ENCODE measurements around the gene IKZF2. TPM values are rescaled to one million over a fixed set of nuclear protein-coding genes. Genes with fewer than 3 reads are reported as not detected.

IKZF2 gene
- total RNA-seq, 1 donor from 2014 or later = 12.0 TPM

DNA sequence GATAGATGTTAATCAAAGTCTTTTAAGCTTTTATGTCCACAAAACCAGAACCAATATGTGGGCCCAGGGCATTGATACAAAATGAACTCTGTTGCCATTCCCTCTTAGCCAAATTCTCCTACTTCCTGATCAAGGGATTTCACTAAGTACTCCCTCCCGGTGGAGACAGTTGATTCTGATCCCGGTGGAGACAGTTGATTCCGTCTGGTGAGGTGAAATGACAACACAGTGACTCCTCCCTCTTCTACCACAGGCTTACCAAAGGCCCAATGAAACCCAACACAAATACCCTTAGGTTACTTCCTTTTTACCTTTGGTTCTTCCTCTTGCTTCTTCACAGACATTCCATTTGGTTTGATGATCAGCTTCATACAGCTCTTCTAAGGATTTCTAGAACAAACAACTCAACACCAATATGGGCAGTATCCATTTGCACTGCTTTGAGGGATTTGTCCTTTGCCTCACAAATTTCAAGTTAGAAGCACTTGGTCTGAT, 153.8 kb downstream of the IKZF2 start:
- DNase-seq = no peak

DNA sequence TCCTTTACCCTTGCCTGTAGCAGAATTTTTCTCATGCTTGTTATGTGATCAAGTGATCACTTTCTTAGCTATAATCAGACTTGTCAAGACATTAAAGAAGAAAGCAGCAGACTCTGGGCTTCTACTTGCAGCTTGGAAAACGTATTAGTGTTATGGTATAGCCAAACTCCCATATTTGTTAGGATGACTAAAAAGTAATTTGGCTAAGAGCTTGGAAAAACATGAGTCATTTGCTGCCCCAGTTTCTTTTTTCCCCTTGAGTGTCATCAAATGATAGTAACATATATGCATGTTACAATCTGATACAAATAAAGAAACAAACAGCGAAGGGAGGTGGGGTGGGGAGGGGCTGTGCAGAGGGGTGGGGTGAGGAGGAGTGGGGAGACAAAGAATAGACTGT, 155.5 kb downstream of the IKZF2 start:
- no peak for DNase-seq

DNA sequence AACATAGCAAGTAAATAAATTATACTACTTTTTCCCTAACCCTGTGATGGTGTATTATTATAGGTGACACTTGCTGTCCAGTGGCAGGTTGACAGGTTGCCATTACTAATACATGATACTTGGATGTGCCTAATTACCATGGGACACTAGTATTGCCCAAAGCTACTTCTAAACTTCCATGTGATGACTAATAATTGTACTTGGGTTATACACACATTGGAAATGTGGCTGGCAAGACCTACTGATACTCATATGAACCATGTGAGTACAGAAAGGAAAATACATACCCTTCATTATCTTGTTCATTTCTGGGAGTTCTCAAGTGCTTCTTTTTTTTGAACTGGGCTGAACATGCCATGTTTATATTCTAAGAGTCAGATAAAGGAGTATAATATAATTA, 156.4 kb downstream of the IKZF2 start:
- no peak for DNase-seq

DNA sequence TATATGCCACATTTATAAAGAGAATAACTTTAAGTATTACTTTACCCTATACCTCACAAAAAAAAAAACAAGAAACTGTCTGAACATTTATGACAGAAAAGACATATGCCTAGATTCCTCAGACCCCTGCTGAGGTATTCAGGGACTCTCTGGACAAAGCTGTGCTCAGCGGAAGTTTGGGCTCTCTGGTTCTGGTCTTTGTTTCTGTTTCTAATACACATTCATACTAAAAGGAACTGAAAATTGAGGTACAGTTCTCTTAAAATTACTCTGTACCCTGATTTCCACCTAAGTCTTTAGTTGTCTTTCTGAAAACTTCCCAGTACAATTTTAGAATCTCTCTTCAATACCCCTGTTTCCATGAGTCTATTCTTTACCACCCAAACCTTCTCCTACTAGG, 160.3 kb downstream of the IKZF2 start:
- DNase-seq = no peak

DNA sequence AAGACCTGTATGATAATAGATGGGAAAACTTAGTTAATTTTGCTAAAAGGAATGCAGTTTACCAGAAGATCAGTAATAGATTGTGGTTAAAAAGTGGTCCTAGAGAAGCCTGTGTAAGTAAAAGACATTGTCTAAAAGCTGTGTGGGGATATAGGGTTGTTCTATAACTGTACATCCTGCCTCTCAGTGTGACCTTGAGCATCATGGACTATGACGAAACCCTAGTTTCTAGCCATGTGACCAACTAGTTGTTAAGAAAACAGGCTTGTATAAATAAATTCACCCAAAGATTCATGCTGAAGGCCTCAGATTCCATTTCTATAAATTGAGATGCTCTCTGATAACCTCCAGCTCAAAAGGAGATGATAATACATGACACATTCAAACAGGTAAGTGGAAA, 160.7 kb downstream of the IKZF2 start:
- no peak for DNase-seq

DNA sequence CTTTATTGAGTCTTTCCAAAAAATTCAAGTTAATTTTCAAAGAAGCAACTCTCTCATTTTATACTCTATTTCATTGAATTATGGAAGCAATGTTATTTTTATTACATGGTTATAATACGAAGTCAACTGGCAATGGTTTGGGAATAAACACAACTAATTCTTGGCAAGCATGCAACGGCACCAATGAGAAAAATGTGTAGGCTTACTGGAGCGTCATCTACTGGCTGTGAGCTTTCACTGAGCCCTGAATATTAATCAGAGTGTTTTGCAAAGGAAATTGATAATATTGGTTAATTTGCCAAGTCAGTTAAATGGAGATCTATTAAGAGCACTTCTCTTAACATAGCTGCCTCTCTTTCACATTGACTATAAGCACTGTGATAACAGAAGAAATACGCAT, 163.9 kb downstream of the IKZF2 start:
- DNase-seq = no peak

DNA sequence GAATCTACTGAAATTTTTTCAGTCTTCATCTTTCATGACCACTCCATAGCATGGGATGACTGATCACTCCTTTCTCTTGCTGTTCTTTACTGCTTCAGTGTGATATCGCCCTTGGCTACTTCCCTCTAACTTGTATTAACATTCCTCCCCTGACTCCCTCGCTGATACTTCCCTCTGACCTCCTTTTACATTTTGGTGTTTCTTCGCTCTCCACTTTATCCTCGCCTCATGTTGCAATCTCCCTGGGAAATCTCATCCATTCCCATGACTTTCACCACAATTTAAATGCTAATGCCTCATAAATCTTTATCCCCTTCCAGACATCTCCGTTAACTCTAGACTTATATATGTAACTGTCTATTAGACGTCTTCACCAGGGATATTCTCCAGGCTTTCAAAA, 167.3 kb downstream of the IKZF2 start:
- no peak for DNase-seq

DNA sequence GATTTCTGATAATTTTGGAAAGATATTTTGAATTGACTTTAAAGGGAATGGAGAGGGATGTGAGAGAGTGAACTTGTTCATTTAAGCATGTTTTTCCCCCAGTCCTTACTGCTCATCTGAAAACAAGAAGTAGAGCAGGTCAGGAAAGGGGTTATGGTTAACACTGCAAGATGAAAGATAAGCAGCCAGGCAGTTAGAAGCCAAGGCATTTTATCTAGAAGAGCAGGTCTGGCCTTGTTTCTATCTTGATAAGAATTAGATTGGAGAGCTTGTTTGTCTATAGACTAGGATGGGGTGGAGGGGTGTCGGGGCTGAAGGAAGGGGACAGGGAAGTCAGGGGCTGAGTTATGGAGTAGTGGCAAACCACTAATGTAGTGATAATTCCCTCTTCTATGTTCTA, 171.6 kb downstream of the IKZF2 start:
- no peak for DNase-seq

DNA sequence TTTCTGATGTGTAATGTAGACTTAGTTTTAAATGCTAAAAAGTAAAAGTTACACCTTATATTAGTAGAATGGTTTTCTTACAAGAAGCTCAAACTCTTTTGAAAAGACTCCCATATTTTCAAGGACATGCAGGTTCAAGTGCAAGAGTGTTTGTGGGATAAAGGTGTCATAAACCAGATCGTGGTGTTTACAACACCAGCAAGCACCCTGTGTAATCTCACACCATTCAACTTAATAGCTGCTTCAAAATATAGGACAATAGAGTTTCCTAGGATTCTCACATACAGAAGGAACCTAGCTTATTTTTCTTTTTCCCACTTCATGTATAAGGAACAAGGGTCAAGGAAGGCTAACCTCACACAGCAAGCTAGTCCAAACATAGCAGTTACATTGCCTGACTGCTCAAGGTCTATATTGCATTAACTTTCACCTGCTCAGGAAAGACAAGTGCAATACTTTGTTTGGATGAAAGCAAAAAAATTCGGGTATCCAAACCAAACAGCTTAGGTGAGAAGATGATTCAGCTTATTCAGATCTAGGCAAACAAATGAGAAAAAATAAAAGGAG, 172.3 kb downstream of the IKZF2 start:
- no peak for DNase-seq

DNA sequence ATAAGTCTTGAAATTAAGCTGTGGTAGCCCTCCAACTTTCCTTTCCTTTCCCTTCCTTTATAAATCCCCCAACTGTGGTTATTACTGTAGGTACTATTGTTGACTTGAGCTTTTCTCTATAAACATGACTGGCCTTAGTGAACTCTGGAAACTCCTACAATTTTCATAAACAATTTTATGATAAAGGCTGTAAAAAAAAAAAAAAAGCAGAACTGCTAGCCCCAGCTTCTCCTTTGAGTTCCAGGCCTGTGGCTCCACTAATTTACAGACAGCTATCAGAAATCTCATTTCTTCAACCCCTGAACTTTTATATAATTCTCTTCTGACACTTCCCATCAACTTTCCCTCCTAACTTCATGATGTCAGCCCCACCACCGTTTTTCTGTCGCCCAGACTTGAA, 174.3 kb downstream of the IKZF2 start:
- no peak for DNase-seq

DNA sequence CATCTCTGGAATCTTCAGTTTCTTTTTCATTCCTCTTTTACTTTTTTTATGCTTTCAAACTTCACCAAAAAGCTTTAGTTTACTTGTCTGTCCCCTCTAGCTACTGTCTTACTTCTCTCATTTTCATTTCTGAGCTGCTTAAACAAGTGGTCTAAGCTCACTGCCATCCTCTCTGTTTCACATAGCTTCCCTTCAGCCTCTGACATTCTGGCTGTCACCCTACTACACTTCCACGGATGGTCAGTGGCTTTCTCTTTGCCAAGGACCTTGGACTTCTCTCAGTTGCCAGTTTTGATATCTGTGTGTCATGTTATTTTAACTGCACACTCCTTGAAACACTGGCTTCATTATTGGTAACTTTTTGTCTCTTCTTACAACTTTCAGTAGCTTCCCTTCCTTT, 176.1 kb downstream of the IKZF2 start:
- no peak for DNase-seq

DNA sequence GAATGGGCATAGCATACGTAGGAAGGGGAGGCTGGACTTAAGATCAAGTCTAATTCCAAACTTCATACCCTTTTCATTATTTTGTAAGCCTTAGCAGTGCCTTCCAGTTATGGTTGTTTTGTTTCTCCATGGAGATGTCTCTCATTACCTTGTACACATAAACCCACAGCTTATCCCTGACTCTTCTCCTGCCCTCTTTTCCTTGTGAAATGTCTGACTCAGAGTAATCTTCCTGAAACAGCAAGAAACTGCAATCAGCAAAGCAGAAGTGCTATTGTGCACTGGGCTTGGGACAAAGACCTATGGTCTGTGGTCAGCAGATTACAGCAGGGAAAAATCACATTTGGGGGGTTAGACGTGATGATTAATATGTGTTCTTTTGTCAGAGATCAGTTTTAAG, 176.7 kb downstream of the IKZF2 start:
- DNase-seq = no peak

DNA sequence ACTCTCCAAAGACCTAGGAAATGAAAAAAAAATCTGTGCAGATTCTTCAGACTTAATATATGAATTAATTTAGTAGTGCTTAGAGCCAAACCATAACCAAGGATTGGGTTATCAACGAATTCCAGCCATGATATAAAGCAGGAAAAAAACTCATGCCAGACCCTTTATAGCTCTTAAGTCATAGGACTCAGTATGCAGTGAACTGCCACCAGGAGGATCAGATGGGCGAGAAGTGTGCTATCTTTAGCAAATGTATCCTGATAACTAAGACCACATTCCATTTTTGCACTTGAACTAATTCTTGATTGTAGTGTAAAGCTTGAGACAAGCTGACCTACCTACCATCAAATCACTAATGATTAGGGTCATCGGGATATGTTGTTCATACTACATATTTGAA, 178.1 kb downstream of the IKZF2 start:
- no peak for DNase-seq

DNA sequence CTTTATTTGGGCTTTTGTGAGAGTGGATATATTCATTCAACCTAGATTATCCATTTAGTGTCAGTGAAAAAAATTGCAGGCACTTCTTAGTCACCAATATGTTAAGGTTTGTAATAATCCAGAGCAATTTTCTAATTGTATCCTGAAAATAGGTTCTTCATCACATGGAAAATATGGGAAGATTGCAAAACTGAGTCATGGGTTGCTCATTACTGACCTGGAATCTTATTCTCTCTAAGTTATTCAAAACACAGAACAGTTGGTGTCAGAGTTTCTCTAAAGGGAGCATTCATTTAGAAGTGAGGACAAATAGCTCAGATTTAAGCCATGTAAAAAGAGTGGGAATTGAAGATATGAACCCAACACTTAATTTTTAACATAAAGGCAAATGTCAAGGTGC, 181.3 kb downstream of the IKZF2 start:
- DNase-seq = no peak

DNA sequence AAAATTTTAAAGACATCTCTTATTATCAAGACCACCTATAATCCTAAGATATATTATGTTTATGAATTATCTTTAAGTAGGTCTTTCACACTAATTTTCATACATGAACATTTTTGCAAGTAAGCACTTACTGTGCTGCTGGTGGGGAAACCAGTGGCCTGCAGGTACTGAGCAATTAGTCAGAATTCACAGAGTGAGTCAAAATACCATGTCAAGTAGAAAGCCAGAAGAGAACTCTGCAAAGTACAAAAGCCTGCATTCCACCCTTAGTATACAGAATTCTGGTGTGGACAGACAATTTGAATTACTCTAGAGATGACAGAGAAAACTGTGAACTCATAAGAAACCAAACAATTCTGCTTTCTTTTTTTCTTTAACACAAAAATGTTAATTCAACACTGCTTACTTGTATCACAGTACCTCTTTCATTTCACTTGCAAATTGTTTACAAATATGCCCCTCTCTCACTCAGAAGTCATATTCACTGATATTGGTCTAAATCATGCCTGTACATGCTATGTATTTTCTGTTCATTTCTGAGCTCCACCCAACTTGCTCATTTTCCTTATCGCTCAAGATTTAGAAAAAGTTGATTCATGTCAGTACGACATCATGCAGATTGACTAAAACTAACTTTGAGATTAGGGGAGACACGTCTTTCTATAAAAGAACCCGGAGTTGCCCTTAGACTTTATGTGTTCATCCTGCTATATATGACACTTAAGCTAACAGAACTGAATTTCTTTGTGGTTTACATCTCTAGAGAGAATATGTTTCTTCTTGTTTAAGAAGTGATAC, 182.9 kb downstream of the IKZF2 start:
- DNase-seq = no peak

DNA sequence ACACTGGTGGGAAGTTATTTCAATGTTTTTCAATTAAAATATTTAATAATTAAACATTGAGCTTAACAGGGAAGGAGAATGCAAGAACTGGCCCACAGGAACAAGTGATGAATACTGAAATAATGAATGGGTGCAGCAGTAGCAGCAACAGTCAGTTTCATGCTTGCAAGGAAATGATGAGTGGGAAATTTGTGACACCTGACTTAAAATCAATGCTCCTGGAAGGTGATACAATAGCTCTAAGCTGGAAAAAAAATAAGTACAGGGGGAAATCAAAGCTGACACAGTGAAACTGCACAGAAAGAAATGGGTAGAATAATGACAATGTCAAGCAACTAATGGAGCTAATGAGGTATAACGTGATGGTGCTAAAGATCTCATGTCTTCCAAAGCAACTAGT, 184.5 kb downstream of the IKZF2 start:
- DNase-seq = no peak

DNA sequence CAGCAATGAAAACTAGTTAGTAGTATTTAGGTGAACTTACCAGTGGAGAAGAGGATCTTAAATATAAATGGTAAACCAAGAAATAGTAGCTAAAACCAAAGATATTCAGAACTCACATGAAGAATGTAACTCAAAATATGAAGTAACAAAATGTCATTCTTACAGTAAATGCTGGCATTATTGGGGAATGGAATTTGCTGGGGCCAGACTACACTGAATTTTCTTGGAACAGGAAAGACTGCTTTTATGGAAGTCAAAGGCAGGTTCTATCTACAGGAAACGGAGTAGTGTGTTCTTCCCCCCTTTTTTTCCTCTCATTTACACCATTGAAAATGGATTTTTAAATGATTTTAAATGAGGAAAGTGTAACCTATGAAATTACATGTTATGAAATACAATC, 188.7 kb downstream of the IKZF2 start:
- no peak for DNase-seq

DNA sequence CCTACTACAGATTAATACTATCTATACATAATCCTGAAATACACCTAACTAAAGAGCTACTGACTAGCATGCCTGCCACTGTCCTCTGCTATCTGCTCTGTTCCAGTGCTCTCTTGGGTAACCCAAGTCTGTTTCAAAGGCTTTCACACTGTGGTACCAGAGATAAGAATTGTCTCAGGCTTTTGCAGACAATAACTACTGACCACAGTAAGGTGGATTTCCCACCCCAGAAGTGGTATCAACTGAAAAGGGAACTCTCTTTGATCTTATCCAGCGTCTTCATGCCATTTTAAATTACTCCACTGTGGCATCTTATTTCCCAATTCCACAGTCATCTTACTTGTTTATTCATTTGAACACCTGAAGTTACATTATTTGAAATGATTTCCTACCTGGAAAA, 190.2 kb downstream of the IKZF2 start:
- no peak for DNase-seq

DNA sequence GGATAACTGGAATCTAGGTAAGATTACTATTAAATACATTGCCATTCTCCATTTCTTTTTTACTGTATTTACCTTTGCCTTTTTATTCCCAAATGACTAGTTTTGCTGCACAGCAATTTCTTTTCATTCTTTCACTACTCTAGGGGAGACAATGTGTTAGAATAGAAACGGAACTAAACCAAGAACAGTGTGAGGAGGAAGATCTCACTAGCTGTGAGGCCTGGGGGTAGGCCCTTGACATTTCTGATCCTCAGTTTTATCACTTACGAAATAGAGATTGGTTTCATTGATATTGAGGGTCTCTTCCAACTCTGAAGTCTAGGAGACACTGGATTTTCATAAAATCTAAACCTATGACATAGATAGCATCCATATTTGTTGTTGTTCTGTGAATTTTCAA, 191.1 kb downstream of the IKZF2 start:
- DNase-seq = no peak

DNA sequence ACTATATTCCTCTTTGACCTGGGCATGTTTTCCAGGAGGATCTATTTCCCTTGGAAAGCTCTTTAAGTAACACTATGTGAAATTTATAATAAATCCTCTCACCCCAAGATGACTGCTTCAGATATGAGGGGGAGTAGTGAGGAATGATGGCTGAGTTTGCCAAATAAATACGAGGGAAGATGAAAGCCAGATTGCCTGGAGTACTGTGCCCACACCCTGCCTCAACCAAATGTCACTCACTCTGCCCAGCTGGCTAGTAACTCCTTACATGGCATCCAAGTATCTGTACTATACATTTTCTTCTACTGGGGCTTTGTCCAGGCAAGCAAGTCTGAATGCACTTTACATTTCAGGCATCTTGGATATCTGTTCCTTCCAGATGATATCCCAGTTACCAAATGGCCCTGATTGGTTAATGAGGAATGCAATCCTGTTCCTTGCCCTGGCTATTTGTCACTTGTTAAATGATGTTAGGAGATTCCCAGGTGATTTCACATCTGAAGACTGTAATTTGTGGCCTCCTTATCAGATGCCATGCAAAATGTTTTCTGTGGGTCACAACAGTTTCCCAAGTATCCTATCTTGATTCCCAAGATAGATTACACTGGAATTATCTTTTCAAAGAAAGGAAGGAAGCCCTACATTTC, 191.8 kb downstream of the IKZF2 start:
- DNase-seq = no peak

DNA sequence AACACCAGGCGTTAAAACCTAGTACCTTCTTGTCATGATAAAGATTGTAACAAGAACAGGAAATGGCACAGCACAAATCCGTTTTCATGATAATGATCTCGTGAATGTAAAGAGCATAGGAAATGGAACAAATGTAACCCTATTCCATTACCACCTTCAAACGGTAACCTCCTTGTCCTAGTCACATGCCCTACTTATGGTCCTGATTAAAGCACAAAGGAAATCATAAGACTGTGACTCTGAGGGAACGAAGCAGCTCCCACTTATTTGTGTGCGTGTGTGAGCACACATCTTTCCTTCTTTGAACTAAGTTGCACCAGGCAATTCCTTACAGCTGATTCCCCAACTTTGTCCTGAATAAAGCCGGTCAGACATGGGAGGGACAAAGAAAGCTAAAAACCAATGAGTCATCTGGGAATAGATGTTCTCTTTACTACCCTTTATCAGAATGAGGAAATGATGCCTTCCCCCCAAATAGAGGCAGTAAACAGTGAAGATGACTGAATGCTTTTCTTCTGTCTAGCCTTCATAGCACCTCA, 192.6 kb downstream of the IKZF2 start:
- DNase-seq = no peak

DNA sequence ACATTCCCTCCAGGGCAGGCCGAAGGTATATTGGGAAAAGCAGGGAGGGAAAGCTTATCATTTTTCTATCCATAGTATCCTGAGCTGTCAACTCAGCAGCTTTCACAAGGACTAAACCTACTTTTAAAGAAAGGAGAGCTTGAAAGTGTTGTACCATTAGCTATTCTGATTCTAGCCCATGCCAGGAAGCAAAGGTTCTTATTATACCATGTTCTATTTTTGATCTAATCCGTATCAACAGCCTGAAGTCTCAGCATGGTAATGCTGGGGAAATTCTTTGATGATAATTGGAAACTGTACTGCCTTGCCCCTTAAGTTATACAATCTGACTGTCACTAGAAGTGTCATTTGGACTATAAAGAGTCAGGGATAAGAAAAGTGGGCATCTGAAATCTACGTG, 193.3 kb downstream of the IKZF2 start:
- no peak for DNase-seq

DNA sequence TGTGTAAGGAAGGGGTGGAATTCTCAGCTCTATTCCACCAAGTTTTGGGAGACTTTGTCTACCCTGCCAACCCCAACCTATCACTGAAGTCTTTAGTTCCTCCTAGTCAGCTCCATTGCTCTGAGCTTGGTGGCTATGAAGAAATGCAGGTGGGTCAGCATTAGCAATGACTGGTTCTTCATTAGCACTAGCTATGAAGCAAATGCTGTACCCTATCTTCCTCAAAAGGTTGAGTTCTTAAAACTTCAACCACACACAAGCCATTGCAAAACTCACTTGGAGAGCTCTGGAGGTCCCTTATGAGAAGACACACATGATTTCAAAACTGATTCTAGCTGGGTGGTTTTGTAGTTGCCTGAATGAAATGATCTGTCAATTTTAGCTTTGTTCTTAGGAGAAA, 193.8 kb downstream of the IKZF2 start:
- DNase-seq = no peak
